Upper lobe of right lung (tissue), 1 donor: Measurements from ENCODE around the gene RIN3. TPM values are rescaled to one million over a fixed set of nuclear protein-coding genes. Genes with fewer than 3 reads are reported as not detected.
"Not testable (repeated sequence)": the region's sequence is repeated elsewhere in the genome, so short reads cannot be mapped to it uniquely, and the experiment has no call there.

Experiments
- ATAC-seq: fragments of 200-7000 bp; cut with Tn5 transposase; one replicate; pipeline ENCODE4 v1.9.1; 2020; ENCODE audit warnings: mild to moderate bottlenecking, moderate library complexity
- DNase-seq: peaks from one replicate; pipeline ENCODE4 v3.0.0-alpha.2; 2020
- H3K27ac ChIP-seq: fragments of 200-600 bp; one replicate; pipeline ENCODE4 v1.8.0; 2022
- H3K27me3 ChIP-seq: fragments of 200-600 bp; one replicate; pipeline ENCODE4 v1.8.0; 2022; ENCODE audit warnings: mild to moderate bottlenecking
- H3K36me3 ChIP-seq: fragments of 200-600 bp; one replicate; pipeline ENCODE4 v1.8.0; 2022
- H3K4me1 ChIP-seq: fragments of 200-600 bp; one replicate; pipeline ENCODE4 v1.8.0; 2022
- H3K4me3 ChIP-seq: fragments of 200-600 bp; one replicate; pipeline ENCODE4 v1.8.0; 2022; ENCODE audit warnings: mild to moderate bottlenecking
- H3K9me3 ChIP-seq: fragments of 200-600 bp; one replicate; pipeline ENCODE4 v1.8.0; 2022
- CTCF ChIP-seq: fragments of 200-600 bp; IDR thresholded peaks from one replicate; pipeline ENCODE4 v1.8.0; 2022; ENCODE audit warnings: antibody characterized with exemption
- intact Hi-C: fragments of 100-400 bp; cut with DNase I; formaldehyde crosslinking; loops from one replicate; pipeline ENCODE4 v1.11.0; 2022
- total RNA-seq: library from RNA; stranded (reverse); fragmentation: NEBNext Ultra II Directional; extraction: Animal tissue kit (Norgen Biotek cat#: 25700); gene quantifications from one replicate; pipeline ENCODE4 v1.2.1, GENCODE V29; 2021
- donor health status: DM: no; HTN: yes; CAD: no; lungs with severe emphysema.

The RIN3 gene
- total RNA-seq, 1 donor from 2014 or later, result 56.0 TPM

- Histone ChIP-seq H3K4me3 (no peak overlapping the region), H3K4me1 (peaks cover 12% of the 10 kb centered on the region), H3K27ac (no peak overlapping the region), H3K27me3 (no peaks in the 10 kb centered on the region), H3K36me3 (peaks cover 35% of the 10 kb centered on the region), H3K9me3 (no peaks in the 10 kb centered on the region)
- intact Hi-C loops, result no loop called here
- TF ChIP-seq CTCF, result no peak
- DNase-seq (peak; percentile 15), ATAC-seq (no peak)
These were observed 165.2 kb downstream of the RIN3 start for GRCh38 chr14:92678766-92679165.

- H3K36me3 ChIP-seq, result peaks cover 40% of the 10 kb centered on the region
- peaks cover 12% of the 10 kb centered on the region for H3K4me1 ChIP-seq
- no peaks in the 10 kb centered on the region for H3K9me3 ChIP-seq
- H3K27me3 ChIP-seq, result no peaks in the 10 kb centered on the region
- no peak overlapping the region for H3K27ac ChIP-seq
- ATAC-seq (no peak), DNase-seq (peak; percentile 49)
- intact Hi-C loops, result no loop called here
- TF ChIP-seq CTCF, result no peak
- H3K4me3 ChIP-seq, result no peak overlapping the region
These were observed 165.7 kb downstream of the RIN3 start for GRCh38 chr14:92679246-92679645.

- H3K9me3 ChIP-seq, intact Hi-C loops, ATAC-seq, H3K27me3 ChIP-seq, H3K4me3 ChIP-seq, H3K27ac ChIP-seq: not testable (repeated sequence)
- peaks cover 50% of the 10 kb centered on the region for H3K36me3 ChIP-seq
- peaks cover 12% of the 10 kb centered on the region for H3K4me1 ChIP-seq
- DNase-seq, result peak; percentile 6
These were observed 166.7 kb downstream of the RIN3 start for GRCh38 chr14:92680330-92680729.

GRCh38 chr14:92680781-92681650, 167.4 kb downstream of the RIN3 start:
- peak; percentile 97 for TF ChIP-seq CTCF
- ATAC-seq (peak; percentile 84), DNase-seq (peak; percentile 88)
- Histone ChIP-seq H3K4me1 (peaks cover 9% of the 10 kb centered on the region), H3K36me3 (peaks cover 57% of the 10 kb centered on the region), H3K4me3 (no peak overlapping the region), H3K27me3 (no peaks in the 10 kb centered on the region), H3K9me3 (no peaks in the 10 kb centered on the region), H3K27ac (no peak overlapping the region)
- intact Hi-C loops, result no loop called here

- Histone ChIP-seq H3K4me1 (peaks cover 9% of the 10 kb centered on the region), H3K27me3 (no peaks in the 10 kb centered on the region), H3K4me3 (no peak overlapping the region), H3K27ac (no peak overlapping the region), H3K9me3 (no peaks in the 10 kb centered on the region), H3K36me3 (peaks cover 47% of the 10 kb centered on the region)
- ATAC-seq, result no peak
- peak; percentile 32 for DNase-seq
- intact Hi-C loops, result no loop called here
- no peak for TF ChIP-seq CTCF
These were observed 169.5 kb downstream of the RIN3 start for GRCh38 chr14:92683041-92683440.

- DNase-seq (peak; percentile 68), ATAC-seq (no peak)
- H3K4me3 ChIP-seq, result no peak overlapping the region
- no peak for TF ChIP-seq CTCF
- H3K27me3 ChIP-seq, result no peaks in the 10 kb centered on the region
- H3K9me3 ChIP-seq, result no peaks in the 10 kb centered on the region
- no peak overlapping the region for H3K27ac ChIP-seq
- peaks cover 9% of the 10 kb centered on the region for H3K4me1 ChIP-seq
- peaks cover 45% of the 10 kb centered on the region for H3K36me3 ChIP-seq
- intact Hi-C loops, result no loop called here
These were observed 171.4 kb downstream of the RIN3 start for GRCh38 chr14:92684801-92685560.
